IPS-18c (cell line): ENCODE results near the gene TRMT1.

ENCODE experiments used
- H3K4me3 ChIP-seq: 2 replicates; pipeline ENCODE4 v1.7.0; 2013; ENCODE audit warnings: low read depth, mild to moderate bottlenecking, low read length, moderate library complexity; ENCODE audit not compliant: insufficient read depth
- H3K9me3 ChIP-seq: one replicate; pipeline ENCODE4 v1.6.1; 2013; ENCODE audit warnings: mild to moderate bottlenecking, low read length, moderate library complexity; ENCODE audit not compliant: control insufficient read depth, insufficient read depth

The TRMT1 gene

GRCh38 chr19:13070425-13071140, 46.0 kb downstream of the TRMT1 start:
- peaks cover 5% of the 10 kb centered on the region for H3K9me3 ChIP-seq
- H3K4me3 ChIP-seq, result no peak overlapping the region

- no peak overlapping the region for H3K4me3 ChIP-seq
These were observed 46.9 kb downstream of the TRMT1 start for GRCh38 chr19:13069415-13070359.

GRCh38 chr19:13068085-13068846, 48.3 kb downstream of the TRMT1 start:
- H3K9me3 ChIP-seq, result peaks cover 2% of the 10 kb centered on the region
- H3K4me3 ChIP-seq, result no peak overlapping the region

More at GRCh38 chr19:13069415-13070359, 46.9 kb downstream of the TRMT1 start:
- H3K9me3 ChIP-seq, result peaks cover 5% of the 10 kb centered on the region

- Histone ChIP-seq H3K9me3 (peaks cover 2% of the 10 kb centered on the region), H3K4me3 (no peak overlapping the region)
These were observed 49.4 kb downstream of the TRMT1 start for GRCh38 chr19:13066933-13067807.

GRCh38 chr19:13066226-13066625, 50.3 kb downstream of the TRMT1 start:
- Histone ChIP-seq H3K4me3 (no peak overlapping the region), H3K9me3 (peaks cover 2% of the 10 kb centered on the region)

- Histone ChIP-seq H3K4me3 (no peak overlapping the region), H3K9me3 (peaks cover 2% of the 10 kb centered on the region)
These were observed 52.4 kb downstream of the TRMT1 start for GRCh38 chr19:13064092-13064489.

GRCh38 chr19:13063461-13064091, 53.0 kb downstream of the TRMT1 start:
- Histone ChIP-seq H3K4me3 (no peak overlapping the region), H3K9me3 (peaks cover 2% of the 10 kb centered on the region)

GRCh38 chr19:13062317-13062716, 54.2 kb downstream of the TRMT1 start:
- H3K4me3 ChIP-seq, result no peak overlapping the region

GRCh38 chr19:13060964-13061927, 55.3 kb downstream of the TRMT1 start:
- Histone ChIP-seq H3K9me3 (peaks cover 2% of the 10 kb centered on the region), H3K4me3 (peak overlapping the region; percentile 53)

More at GRCh38 chr19:13062317-13062716, 54.2 kb downstream of the TRMT1 start:
- peaks cover 2% of the 10 kb centered on the region for H3K9me3 ChIP-seq

GRCh38 chr19:13060233-13060963, 56.1 kb downstream of the TRMT1 start:
- H3K4me3 ChIP-seq, result peak overlapping the region; percentile 53; the same call in 1 of the 2 replicates

GRCh38 chr19:13058951-13059660, 57.4 kb downstream of the TRMT1 start:
- no peak overlapping the region for H3K4me3 ChIP-seq

More at GRCh38 chr19:13060233-13060963, 56.1 kb downstream of the TRMT1 start:
- peaks cover 2% of the 10 kb centered on the region for H3K9me3 ChIP-seq

GRCh38 chr19:13057744-13058143, 58.8 kb downstream of the TRMT1 start:
- H3K4me3 ChIP-seq, result no peak overlapping the region
- peaks cover 2% of the 10 kb centered on the region for H3K9me3 ChIP-seq

More at GRCh38 chr19:13058951-13059660, 57.4 kb downstream of the TRMT1 start:
- peaks cover 2% of the 10 kb centered on the region for H3K9me3 ChIP-seq

GRCh38 chr19:13057147-13057572, 59.4 kb downstream of the TRMT1 start:
- peaks cover 2% of the 10 kb centered on the region for H3K9me3 ChIP-seq
- no peak overlapping the region for H3K4me3 ChIP-seq
